Measurements from ENCODE around the gene RABL6.
"Not testable (repeated sequence)": the region's sequence is repeated elsewhere in the genome, so short reads cannot be mapped to it uniquely, and the experiment has no call there.

RABL6 gene

GRCh38 chr9:136835932-136836904 lies 28.5 kb downstream of the RABL6 start:
- no peak for DNase-seq (ENCODE audit: low read depth)

GRCh38 chr9:136837146-136837855 lies 29.6 kb downstream of the RABL6 start:
- DNase-seq (ENCODE audit: low read depth), result no peak

- DNase-seq (ENCODE audit: low read depth), result not testable (repeated sequence)
Measured at GRCh38 chr9:136837856-136838277, 30.1 kb downstream of the RABL6 start.

- DNase-seq (ENCODE audit: low read depth), result no peak
Measured at GRCh38 chr9:136838314-136839228, 30.8 kb downstream of the RABL6 start.

- no peak for DNase-seq (ENCODE audit: low read depth)
Measured at GRCh38 chr9:136839229-136840139, 31.7 kb downstream of the RABL6 start.

GRCh38 chr9:136840140-136840876 lies 32.6 kb downstream of the RABL6 start:
- no peak for DNase-seq (ENCODE audit: low read depth)

- no peak for DNase-seq (ENCODE audit: low read depth)
Measured at GRCh38 chr9:136840877-136841645, 33.3 kb downstream of the RABL6 start.

GRCh38 chr9:136841646-136842379 lies 34.1 kb downstream of the RABL6 start:
- DNase-seq (ENCODE audit: low read depth), result not testable (repeated sequence)

GRCh38 chr9:136842380-136842948 lies 34.7 kb downstream of the RABL6 start, which contains the start of gene AJM1:
Gene AJM1, plus strand, starts transcription at chr9:136842478. Its CDS starts 1,937 bp downstream, at chr9:136844415.
- peak; percentile 59 for DNase-seq (ENCODE audit: low read depth)

- not testable (repeated sequence) for DNase-seq (ENCODE audit: low read depth)
Measured at GRCh38 chr9:136843159-136843800, 35.5 kb downstream of the RABL6 start.

GRCh38 chr9:136843801-136844740 lies 36.3 kb downstream of the RABL6 start:
- peak; percentile 43 for DNase-seq (ENCODE audit: low read depth)

- DNase-seq (ENCODE audit: low read depth), result no peak
Measured at GRCh38 chr9:136844761-136845464, 37.2 kb downstream of the RABL6 start.

GRCh38 chr9:136845465-136846260 lies 37.9 kb downstream of the RABL6 start:
- no peak for DNase-seq (ENCODE audit: low read depth)

GRCh38 chr9:136846376-136847087 lies 38.8 kb downstream of the RABL6 start:
- no peak for DNase-seq (ENCODE audit: low read depth)

All from activated gamma-delta T cell treated with anti-CD3 and anti-CD28 coated beads, Interleukin-2, amount 50 U/mL, for 16 hours (primary cell).